Prostate gland (tissue), 2 donors: ENCODE measurements around the gene CDR2.
"Not testable (repeated sequence)": the region's sequence is repeated elsewhere in the genome, so short reads cannot be mapped to it uniquely, and the experiment has no call there.

Experiments used
- POLR2A ChIP-seq: fragments of 450-650 bp; IDR thresholded peaks from one replicate; pipeline ENCODE4 v1.6.1; 2016; ENCODE audit warnings: antibody characterized with exemption, mild to moderate bottlenecking
- POLR2AphosphoS5 ChIP-seq: sonication (generic); formaldehyde crosslinking; IDR thresholded peaks from one replicate; pipeline ENCODE4 v1.6.1; 2017; ENCODE audit warnings: antibody characterized with exemption
- TF ChIP-seq, protein P1 (sequence below), 4 experiments: fragments of 200-600 bp in 2 of 4; fragments of 450-650 bp in 2 of 4; sonication (generic) in 2 of 4; IDR thresholded peaks; 1 replicate in 3 of 4; 2 replicates in 1 of 4; pipeline ENCODE4 v1.5.1; 2016 to 2019; ENCODE audit warnings: antibody characterized with exemption in 4 of 4, mild to moderate bottlenecking in 2 of 4, moderate library complexity in 2 of 4

DNA sequence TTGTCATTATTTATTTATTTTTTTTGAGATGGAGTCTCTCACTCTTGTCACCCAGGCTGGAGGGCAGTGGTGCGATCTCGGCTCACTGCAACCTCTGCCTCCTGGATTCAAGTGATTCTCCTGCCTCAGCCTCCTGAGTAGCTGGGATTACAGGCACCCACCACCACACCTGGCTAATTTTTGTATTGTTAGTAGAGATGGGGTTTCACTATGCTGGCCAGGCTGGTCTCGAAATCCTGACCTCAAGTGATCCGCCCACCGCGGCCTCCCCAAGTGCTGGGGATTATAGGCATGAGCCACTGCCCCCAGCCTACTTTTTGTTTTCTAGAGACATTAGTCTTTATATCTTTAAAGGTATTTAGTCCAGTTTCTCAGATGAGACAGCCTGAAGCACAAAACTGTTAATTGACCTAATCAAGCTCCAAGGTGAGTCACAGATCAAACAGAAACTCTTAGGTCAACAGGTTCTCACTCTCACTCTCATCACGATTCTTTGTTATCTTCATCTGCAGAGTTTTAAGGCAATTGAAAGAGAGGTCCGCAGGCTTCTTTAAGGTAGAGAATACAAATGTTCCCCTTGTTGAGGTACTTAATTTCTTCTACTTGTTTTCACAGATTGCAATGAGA, 6.1 kb downstream of the CDR2 start:
- TF ChIP-seq, protein P1, sequence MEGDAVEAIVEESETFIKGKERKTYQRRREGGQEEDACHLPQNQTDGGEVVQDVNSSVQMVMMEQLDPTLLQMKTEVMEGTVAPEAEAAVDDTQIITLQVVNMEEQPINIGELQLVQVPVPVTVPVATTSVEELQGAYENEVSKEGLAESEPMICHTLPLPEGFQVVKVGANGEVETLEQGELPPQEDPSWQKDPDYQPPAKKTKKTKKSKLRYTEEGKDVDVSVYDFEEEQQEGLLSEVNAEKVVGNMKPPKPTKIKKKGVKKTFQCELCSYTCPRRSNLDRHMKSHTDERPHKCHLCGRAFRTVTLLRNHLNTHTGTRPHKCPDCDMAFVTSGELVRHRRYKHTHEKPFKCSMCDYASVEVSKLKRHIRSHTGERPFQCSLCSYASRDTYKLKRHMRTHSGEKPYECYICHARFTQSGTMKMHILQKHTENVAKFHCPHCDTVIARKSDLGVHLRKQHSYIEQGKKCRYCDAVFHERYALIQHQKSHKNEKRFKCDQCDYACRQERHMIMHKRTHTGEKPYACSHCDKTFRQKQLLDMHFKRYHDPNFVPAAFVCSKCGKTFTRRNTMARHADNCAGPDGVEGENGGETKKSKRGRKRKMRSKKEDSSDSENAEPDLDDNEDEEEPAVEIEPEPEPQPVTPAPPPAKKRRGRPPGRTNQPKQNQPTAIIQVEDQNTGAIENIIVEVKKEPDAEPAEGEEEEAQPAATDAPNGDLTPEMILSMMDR (IDR thresholded peaks at IDR 0.05), result not testable (repeated sequence)
- TF ChIP-seq POLR2AphosphoS5, POLR2A: not testable (repeated sequence)
